Stomach smooth muscle (tissue), 2 donors: ENCODE data around the gene RFTN2.
"Not testable (repeated sequence)": the region's sequence is repeated elsewhere in the genome, so short reads cannot be mapped to it uniquely, and the experiment has no call there.

ENCODE experiments used
- H3K27ac ChIP-seq: one replicate; pipeline ENCODE4 v1.7.0; 2013; ENCODE audit warnings: mild to moderate bottlenecking, low read length, inconsistent platforms
- H3K27me3 ChIP-seq, 2 donors: one replicate each; pipeline ENCODE4 v1.7.0; 2013; ENCODE audit warnings: low read length in 2 of 2; ENCODE audit not compliant: insufficient read depth in 2 of 2, control insufficient read depth in 1 of 2
- H3K36me3 ChIP-seq, 2 donors: one replicate each; pipeline ENCODE4 v1.7.0; 2013; ENCODE audit warnings: low read length in 2 of 2; ENCODE audit not compliant: control insufficient read depth in 2 of 2, insufficient read depth in 2 of 2
- H3K4me1 ChIP-seq: one replicate; pipeline ENCODE4 v1.7.0; 2013; ENCODE audit warnings: low read length; ENCODE audit not compliant: control insufficient read depth, insufficient read depth
- H3K4me3 ChIP-seq, 2 donors: one replicate each; pipeline ENCODE4 v1.7.0; 2013; ENCODE audit warnings: low read length in 2 of 2
- H3K9ac ChIP-seq, 2 donors: one replicate each; pipeline ENCODE4 v1.7.0; 2013; ENCODE audit warnings: low read length in 2 of 2, mild to moderate bottlenecking in 1 of 2
- H3K9me3 ChIP-seq, 2 donors: one replicate each; pipeline ENCODE4 v1.7.0; 2013; ENCODE audit warnings: low read length in 2 of 2; ENCODE audit not compliant: control insufficient read depth in 2 of 2
- donor health status: healthy.
- donor health status: Pancreatic carcinoma.

RFTN2 gene

DNA sequence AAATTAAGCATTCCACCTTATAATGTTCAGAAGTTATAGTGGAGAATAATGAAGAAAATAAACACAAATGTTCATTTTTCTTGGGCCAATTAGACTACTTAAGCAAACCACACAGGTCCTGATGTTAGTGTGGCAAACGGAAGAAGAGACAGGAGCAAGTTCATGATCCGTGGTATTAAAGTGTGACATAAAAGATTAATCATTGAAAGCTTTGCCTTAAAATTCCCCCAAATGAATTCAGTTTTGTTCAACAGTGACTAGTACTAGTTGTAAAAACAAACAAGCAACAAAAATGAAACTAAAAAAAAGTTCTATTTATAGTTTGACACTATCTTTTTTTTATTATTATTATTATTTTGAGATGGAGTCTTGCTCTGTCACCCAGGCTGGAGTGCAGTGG is 73.7 kb downstream of the RFTN2 start:
- H3K9ac ChIP-seq, result no peak overlapping the region
- H3K9me3 ChIP-seq, result no peaks in the 10 kb centered on the region
- no peaks in the 10 kb centered on the region for H3K4me1 ChIP-seq
- no peaks in the 10 kb centered on the region for H3K36me3 ChIP-seq
- no peak overlapping the region for H3K27ac ChIP-seq
- H3K4me3 ChIP-seq, result no peak overlapping the region
- H3K27me3 ChIP-seq, result no peaks in the 10 kb centered on the region

GRCh38 chr2:197600306-197600705 is 75.1 kb downstream of the RFTN2 start:
- no peak overlapping the region for H3K27ac ChIP-seq

GRCh38 chr2:197599285-197599965 is 76.0 kb downstream of the RFTN2 start:
- H3K4me1 ChIP-seq, result no peaks in the 10 kb centered on the region
- no peak overlapping the region for H3K9ac ChIP-seq
- no peaks in the 10 kb centered on the region for H3K27me3 ChIP-seq
- no peak overlapping the region for H3K4me3 ChIP-seq
- H3K36me3 ChIP-seq, result no peaks in the 10 kb centered on the region
- H3K27ac ChIP-seq, result no peak overlapping the region
- no peaks in the 10 kb centered on the region for H3K9me3 ChIP-seq

More at GRCh38 chr2:197600306-197600705, 75.1 kb downstream of the RFTN2 start:
- no peaks in the 10 kb centered on the region for H3K36me3 ChIP-seq
- H3K9me3 ChIP-seq, result no peaks in the 10 kb centered on the region
- H3K9ac ChIP-seq, result no peak overlapping the region
- no peaks in the 10 kb centered on the region for H3K4me1 ChIP-seq
- H3K27me3 ChIP-seq, result no peaks in the 10 kb centered on the region
- no peak overlapping the region for H3K4me3 ChIP-seq

- Histone ChIP-seq H3K27me3 (no peaks in the 10 kb centered on the region), H3K27ac (no peak overlapping the region), H3K9me3 (no peaks in the 10 kb centered on the region), H3K9ac (no peak overlapping the region), H3K36me3 (no peaks in the 10 kb centered on the region), H3K4me3 (no peak overlapping the region), H3K4me1 (no peaks in the 10 kb centered on the region)
Observed at GRCh38 chr2:197598450-197598849, 76.9 kb downstream of the RFTN2 start.

DNA sequence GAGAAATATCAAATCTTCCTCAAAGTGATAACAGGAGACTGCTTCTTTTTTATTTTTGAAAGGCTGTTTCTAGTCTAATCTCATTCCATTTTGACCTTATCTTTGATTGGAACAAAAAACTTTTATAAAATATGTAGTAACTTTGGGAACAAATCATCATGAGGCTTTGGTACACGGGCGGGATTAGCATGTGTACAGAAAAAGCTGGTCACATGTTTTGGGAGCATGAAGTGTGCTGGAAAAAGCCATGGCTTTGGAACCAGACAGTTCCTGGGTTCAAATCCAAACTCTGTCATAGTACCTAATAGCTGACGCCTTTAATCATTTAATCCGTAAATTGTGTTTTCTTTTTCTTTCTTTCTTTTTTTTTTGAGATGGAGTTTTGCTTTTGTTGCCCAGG is 78.2 kb downstream of the RFTN2 start:
- no peak overlapping the region for H3K27ac ChIP-seq
- no peaks in the 10 kb centered on the region for H3K27me3 ChIP-seq
- H3K4me3 ChIP-seq, result no peak overlapping the region
- H3K36me3 ChIP-seq, result no peaks in the 10 kb centered on the region
- H3K9me3 ChIP-seq, result no peaks in the 10 kb centered on the region
- H3K4me1 ChIP-seq, result no peaks in the 10 kb centered on the region
- H3K9ac ChIP-seq, result no peak overlapping the region

GRCh38 chr2:197596766-197597165 is 78.6 kb downstream of the RFTN2 start:
- Histone ChIP-seq H3K36me3 (no peaks in the 10 kb centered on the region), H3K9me3 (no peaks in the 10 kb centered on the region), H3K9ac (no peak overlapping the region), H3K27me3 (no peaks in the 10 kb centered on the region), H3K27ac (no peak overlapping the region), H3K4me1 (no peaks in the 10 kb centered on the region), H3K4me3 (no peak overlapping the region)

GRCh38 chr2:197591339-197592072 is 83.9 kb downstream of the RFTN2 start:
- H3K9ac ChIP-seq, result no peak overlapping the region
- no peak overlapping the region for H3K4me3 ChIP-seq
- H3K9me3 ChIP-seq, result no peaks in the 10 kb centered on the region
- H3K27me3 ChIP-seq, result no peaks in the 10 kb centered on the region
- H3K27ac ChIP-seq, result no peak overlapping the region
- H3K4me1 ChIP-seq, result no peaks in the 10 kb centered on the region
- no peaks in the 10 kb centered on the region for H3K36me3 ChIP-seq

- not testable (repeated sequence) for H3K36me3 ChIP-seq, H3K27me3 ChIP-seq
Observed at GRCh38 chr2:197587255-197587654, 88.1 kb downstream of the RFTN2 start.

DNA sequence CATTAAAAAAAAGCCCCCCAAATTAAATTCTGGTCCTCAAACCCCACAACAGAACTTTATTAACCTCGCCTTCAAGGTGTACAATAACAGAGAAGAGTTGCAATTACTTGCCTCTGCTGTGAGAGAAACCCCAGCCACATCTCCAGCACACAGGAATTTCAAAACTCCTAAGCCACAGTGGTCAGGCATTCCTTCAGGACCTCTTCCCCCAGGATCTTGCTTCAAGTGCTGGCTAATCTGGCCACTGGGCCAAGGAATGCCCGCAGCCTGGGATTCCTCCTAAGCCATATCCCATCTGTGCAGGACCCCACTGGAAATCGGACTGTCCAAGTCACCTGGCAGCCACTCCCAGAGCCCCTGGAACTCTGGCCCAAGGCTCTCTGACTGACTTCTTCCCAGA is 95.2 kb downstream of the RFTN2 start:
- not testable (repeated sequence) for H3K9me3 ChIP-seq, H3K27me3 ChIP-seq, H3K36me3 ChIP-seq, H3K4me3 ChIP-seq, H3K27ac ChIP-seq, H3K4me1 ChIP-seq, H3K9ac ChIP-seq

More at GRCh38 chr2:197587255-197587654, 88.1 kb downstream of the RFTN2 start:
- not testable (repeated sequence) for H3K9ac ChIP-seq, H3K4me3 ChIP-seq, H3K27ac ChIP-seq, H3K4me1 ChIP-seq, H3K9me3 ChIP-seq

- not testable (repeated sequence) for H3K27ac ChIP-seq, H3K4me1 ChIP-seq, H3K4me3 ChIP-seq
Observed at GRCh38 chr2:197578294-197578693, 97.1 kb downstream of the RFTN2 start.

DNA sequence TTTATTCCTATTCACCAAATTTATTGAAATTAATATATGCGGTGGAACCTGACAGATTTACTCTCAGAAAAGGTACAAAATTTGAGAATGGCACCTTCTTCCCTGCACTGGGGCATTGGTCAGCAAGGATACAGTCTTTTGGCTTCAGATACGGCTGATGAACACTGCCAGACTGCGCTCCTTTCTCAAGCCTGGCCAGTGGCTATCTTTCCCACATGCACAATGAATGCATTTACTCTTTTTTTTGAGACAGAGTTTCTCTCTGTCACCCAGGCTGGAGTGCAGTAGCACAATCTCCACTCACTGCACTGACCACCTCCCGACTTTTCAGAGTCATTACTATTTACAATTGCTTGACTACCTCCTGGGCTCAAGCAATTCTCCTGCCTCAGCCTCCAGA is 97.9 kb downstream of the RFTN2 start:
- no peaks in the 10 kb centered on the region for H3K4me1 ChIP-seq
- no peak overlapping the region for H3K4me3 ChIP-seq
- no peaks in the 10 kb centered on the region for H3K27me3 ChIP-seq
- no peak overlapping the region for H3K27ac ChIP-seq
- no peaks in the 10 kb centered on the region for H3K36me3 ChIP-seq
- H3K9me3 ChIP-seq, result no peaks in the 10 kb centered on the region
- no peak overlapping the region for H3K9ac ChIP-seq

More at GRCh38 chr2:197578294-197578693, 97.1 kb downstream of the RFTN2 start:
- H3K36me3 ChIP-seq, H3K9ac ChIP-seq, H3K9me3 ChIP-seq, H3K27me3 ChIP-seq: not testable (repeated sequence)
